Stimulated activated CD4-positive, alpha-beta T cell treated with anti-CD3 and anti-CD28 coated beads, Interleukin-4, amount 100 ng/mL, for 4 hours (primary cell): ENCODE results near the gene PRPF38B.
A peak's percentile ranks its signal among the peaks of the same experiment; 100 is the strongest.

Experiments used
- DNase-seq, 2 experiments: peaks; one replicate each; pipeline ENCODE4 v3.0.0-alpha.2; 2020

The PRPF38B gene

DNA sequence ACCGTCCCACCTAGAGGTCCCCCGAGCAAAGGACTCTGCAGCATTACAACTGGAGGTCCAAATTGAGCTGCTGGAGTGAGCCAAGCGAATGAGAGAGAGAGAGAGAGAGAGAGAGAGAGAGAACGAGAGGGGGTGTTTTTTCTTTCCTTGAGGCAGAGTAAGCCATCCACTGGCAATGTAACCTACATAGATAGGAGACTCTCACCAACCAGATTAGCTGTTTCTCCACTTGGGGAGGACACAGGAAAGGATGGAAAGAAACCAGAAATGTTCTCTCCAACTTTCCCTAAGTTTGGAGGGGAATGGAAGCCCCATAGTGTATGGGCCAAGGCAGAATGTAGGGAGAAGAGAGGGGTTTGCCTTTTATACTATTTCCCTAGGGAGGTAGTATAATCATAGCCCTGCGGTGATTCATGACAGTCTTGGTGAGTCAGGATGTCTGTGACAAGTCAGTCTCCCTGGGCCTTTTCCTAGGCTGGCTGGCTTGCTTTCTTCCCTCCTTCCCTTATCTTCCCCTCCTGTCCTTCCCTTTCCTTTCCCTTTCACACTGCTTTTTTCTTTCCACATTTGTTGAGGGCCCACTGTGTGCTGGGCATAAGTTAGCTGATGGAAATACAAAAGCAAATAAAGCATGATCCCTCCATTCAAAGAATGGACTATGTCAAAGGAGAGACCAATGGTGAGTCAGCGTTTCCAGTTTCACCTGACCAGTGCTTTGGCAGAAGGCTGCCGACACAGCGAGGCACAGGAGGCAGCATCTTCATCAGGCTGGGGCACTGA lies 27.7 kb downstream of the PRPF38B start:
- no peak for DNase-seq

DNA sequence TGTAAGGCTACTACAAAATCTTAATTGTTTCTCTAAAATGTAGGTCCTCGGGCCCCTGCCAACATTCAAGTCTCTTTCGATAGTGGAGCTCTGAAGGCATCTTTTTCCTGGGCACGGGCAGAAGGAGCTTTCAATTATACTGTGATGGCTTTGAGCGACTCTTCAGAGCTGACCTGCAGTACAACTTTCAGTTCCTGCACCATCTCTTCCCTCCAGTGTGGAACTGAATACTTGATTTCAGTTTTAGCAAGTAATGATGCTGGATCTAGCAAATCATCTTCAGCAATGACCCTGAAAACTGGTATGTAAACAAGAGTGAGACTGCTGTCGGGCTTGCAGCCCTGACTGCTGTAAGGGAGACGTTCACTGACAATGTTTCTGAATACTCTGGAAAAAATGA lies 30.2 kb downstream of the PRPF38B start:
- DNase-seq: no peak

- DNase-seq: no peak
These were observed 33.8 kb downstream of the PRPF38B start for GRCh38 chr1:108725906-108726305.

- no peak for DNase-seq
These were observed 36.3 kb downstream of the PRPF38B start for GRCh38 chr1:108728327-108728923.

GRCh38 chr1:108729481-108729880 lies 37.4 kb downstream of the PRPF38B start:
- DNase-seq: no peak

GRCh38 chr1:108732398-108732797 lies 40.3 kb downstream of the PRPF38B start:
- no peak for DNase-seq

GRCh38 chr1:108734171-108734865 lies 42.2 kb downstream of the PRPF38B start:
- DNase-seq: no peak

DNA sequence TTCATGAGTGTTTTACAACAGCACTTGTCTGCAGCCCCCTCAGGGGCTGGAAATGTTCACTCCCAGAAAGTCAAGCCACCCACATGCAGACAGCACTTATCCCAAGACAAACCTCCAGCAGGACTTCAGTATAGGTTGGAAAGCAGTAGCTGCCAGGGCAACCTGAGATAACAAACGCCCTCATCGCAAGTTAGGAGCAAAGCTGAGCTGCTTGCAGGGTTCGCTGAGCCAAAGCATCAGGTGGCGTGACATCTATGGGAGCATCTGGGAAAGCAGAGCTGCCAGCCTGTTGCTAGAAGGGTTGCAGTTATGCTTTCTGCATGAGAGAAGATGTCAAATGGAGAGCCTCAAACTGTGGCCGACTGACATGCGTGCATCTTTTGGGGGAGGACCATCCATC lies 50.1 kb downstream of the PRPF38B start:
- DNase-seq: no peak

- no peak for DNase-seq
These were observed 53.9 kb downstream of the PRPF38B start for GRCh38 chr1:108745980-108746381.

GRCh38 chr1:108746382-108747170 lies 54.5 kb downstream of the PRPF38B start, which contains the start of gene STXBP3:
TSS of gene STXBP3 (plus strand) at chr1:108746674. CDS start at chr1:108746738, 64 bp downstream.
- DNase-seq: peak; percentile 99 to 100

DNA sequence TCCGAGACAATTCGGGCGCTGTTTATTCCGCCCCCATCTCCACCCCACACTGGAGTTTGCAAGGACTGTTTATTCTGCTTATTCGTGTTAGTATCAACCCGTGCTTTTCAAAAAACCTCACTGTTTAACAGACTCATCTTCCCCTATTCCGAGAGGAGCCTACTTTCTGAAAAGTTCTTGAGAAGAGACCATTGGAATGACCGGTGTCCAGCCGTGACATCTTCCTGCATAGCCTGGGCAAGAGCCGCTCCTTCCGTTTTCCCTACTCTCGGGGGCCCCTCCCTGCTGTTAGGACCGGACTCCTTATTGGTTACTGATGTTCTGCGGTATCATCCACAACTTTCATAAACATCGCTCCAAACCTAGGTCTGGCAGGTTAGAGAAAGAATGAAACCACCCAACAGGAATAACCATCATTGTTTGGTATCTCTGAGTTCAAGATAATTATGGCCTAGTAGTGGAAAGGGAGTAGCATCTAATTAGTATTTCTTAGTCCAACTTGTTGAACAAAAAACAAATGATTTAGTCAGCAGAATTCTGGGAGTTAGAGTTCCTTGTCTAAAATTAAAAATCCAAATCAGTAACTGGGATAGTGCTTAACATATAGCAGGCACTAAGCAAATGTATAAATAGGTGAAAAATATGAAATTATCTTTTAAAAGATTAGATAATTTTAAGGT lies 55.2 kb downstream of the PRPF38B start:
- DNase-seq: peak; percentile 5 to 11

DNA sequence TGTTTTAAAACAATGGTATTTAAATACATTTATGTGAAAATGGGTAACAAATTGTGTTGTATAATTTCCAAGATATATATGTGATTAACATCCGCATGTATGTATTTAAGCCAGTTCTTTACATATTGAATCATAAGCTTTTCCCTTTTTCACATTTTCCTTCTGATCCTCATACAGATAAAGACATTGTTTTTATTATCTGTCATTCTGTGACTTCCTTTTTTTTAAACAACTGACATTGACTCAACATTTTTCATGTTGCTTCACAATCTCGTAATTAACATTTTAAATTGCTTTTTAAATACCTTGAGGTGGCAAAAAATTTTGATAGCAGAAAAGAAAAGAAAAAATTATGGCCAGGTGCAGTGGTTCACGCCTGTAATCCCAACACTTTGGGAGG lies 55.8 kb downstream of the PRPF38B start:
- DNase-seq: no peak

GRCh38 chr1:108749081-108749480 lies 57.0 kb downstream of the PRPF38B start:
- no peak for DNase-seq

GRCh38 chr1:108750476-108751181 lies 58.5 kb downstream of the PRPF38B start:
- no peak for DNase-seq
